Right lobe of liver (tissue), 6 donors: ENCODE measurements around the gene CROT. TPM values are rescaled to one million over a fixed set of nuclear protein-coding genes. Genes with fewer than 3 reads are reported as not detected.

Source experiments
- ATAC-seq, 4 donors: fragments of 200-7000 bp; cut with Tn5 transposase; one replicate each; pipeline ENCODE4 v1.9.1; 2020; ENCODE audit warnings: mild to moderate bottlenecking in 4 of 4, moderate library complexity in 4 of 4
- DNase-seq, 3 donors: peaks; one replicate each; pipeline ENCODE4 v3.0.0-alpha.2; 2020
- H3K27ac ChIP-seq, 3 donors: fragments of 200-600 bp; one replicate each; pipeline ENCODE4 v1.8.0; 2022
- H3K27me3 ChIP-seq, 2 donors: fragments of 200-600 bp; one replicate each; pipeline ENCODE4 v1.8.0; 2022
- H3K36me3 ChIP-seq, 4 donors: fragments of 200-600 bp; sonication (generic) in 1 of 4; one replicate each; pipeline versions ENCODE4 v1.5.1 to v1.8.0; 2017 to 2022; ENCODE audit warnings: control low read depth in 1 of 4
- H3K4me1 ChIP-seq, 4 donors: fragments of 200-600 bp; sonication (generic) in 1 of 4; one replicate each; pipeline versions ENCODE4 v1.5.1 to v1.8.0; 2017 to 2022; ENCODE audit warnings: control low read depth in 1 of 4
- H3K4me3 ChIP-seq, 3 donors: fragments of 200-600 bp; one replicate each; pipeline ENCODE4 v1.8.0; 2022
- H3K9me3 ChIP-seq, 4 donors: fragments of 200-600 bp; sonication (generic) in 1 of 4; one replicate each; pipeline versions ENCODE4 v1.5.1 to v1.8.0; 2017 to 2022; ENCODE audit warnings: control low read depth in 1 of 4
- CTCF ChIP-seq, 4 donors: fragments of 200-600 bp in 3 of 4; fragments of 450-650 bp in 1 of 4; IDR thresholded peaks; one replicate each; pipeline versions ENCODE4 v1.5.1 to v1.8.0; 2016 to 2022; ENCODE audit warnings: antibody characterized with exemption in 4 of 4, mild to moderate bottlenecking in 2 of 4
- POLR2A ChIP-seq: fragments of 450-650 bp; IDR thresholded peaks from one replicate; pipeline ENCODE4 v1.6.1; 2017; ENCODE audit warnings: antibody characterized with exemption, mild to moderate bottlenecking
- WGBS: methylation state at CpG from one replicate; pipeline ENCODE4 v1.1.6; 2018; ENCODE audit warnings: low coverage, low lambda C conversion rate; ENCODE audit not compliant: insufficient coverage; ENCODE audit errors: missing lambda C conversion rate; 5-methylcytosine and 5-hydroxymethylcytosine counted together
- intact Hi-C, 2 donors: fragments of 100-400 bp; cut with DNase I; formaldehyde crosslinking; loops; one replicate each; pipeline versions ENCODE4 v1.11.2 to v1.14.1; 2022
- total RNA-seq, 6 experiments: library from RNA; depleted of rRNA in 2 of 6; stranded (reverse); fragments of >200 nt in 2 of 6; fragmentation: NEBNext Ultra II Directional in 3 of 6; extraction: Animal tissue kit (Norgen Biotek cat#: 25700) in 3 of 6; gene quantifications; one replicate each; pipeline versions ENCODE4 v1.1.0 to v1.2.4, GENCODE V29; 2016 to 2023
- donor health status: DM: no; HTN: yes; CAD: no.
- donor health status: DM: no; HTN: no; CAD: no.
- donor health status: DM: no; HTN: no; CAD: no.
- donor health status: DM: no; HTN: yes; CAD: no.
- donor health status: DM: no; HTN: yes; CAD: no.

CROT gene
- total RNA-seq, 6 experiments from 2014 or later = 11.5 to 24.7 (median 17.3) TPM

GRCh38 chr7:87404674-87405073, 59.2 kb downstream of the CROT start:
- intact Hi-C loops = no loop called here
- DNase-seq = no peak
- H3K36me3 ChIP-seq = peaks cover 0 to 60% (median 27%) of the 10 kb centered on the region in 4 donors

GRCh38 chr7:87411186-87411585, 65.7 kb downstream of the CROT start:
- Histone ChIP-seq H3K27ac (no peak overlapping the region), H3K9me3 (no peaks in the 10 kb centered on the region), H3K4me1 (no peaks in the 10 kb centered on the region), H3K4me3 (no peak overlapping the region), H3K36me3 (peaks cover 0 to 24% (median 8%) of the 10 kb centered on the region in 4 donors), H3K27me3 (no peaks in the 10 kb centered on the region)
- intact Hi-C loops = loop anchor here in 1 of 2 donors (10.0 kb wide), 1 partner anchor 96 kb away; no protein-coding TSS in a partner anchor
- no peak for ATAC-seq
- no peak for DNase-seq
- TF ChIP-seq CTCF (IDR thresholded peaks at IDR 0.05) = no peak
- no peak for TF ChIP-seq POLR2A
- WGBS = 95% methylated on average over 1 of the region's 1 CpG

More at GRCh38 chr7:87404674-87405073, 59.2 kb downstream of the CROT start:
- Histone ChIP-seq H3K4me1 (no peaks in the 10 kb centered on the region), H3K4me3 (no peak overlapping the region), H3K9me3 (no peaks in the 10 kb centered on the region), H3K27me3 (no peaks in the 10 kb centered on the region), H3K27ac (no peak overlapping the region)
- no peak for ATAC-seq
- TF ChIP-seq POLR2A (no peak), CTCF (IDR thresholded peaks at IDR 0.05) (no peak)

- no peak for ATAC-seq
- intact Hi-C loops = loop anchor here in 1 of 2 donors (10.0 kb wide), 1 partner anchor 98 kb away; no protein-coding TSS in a partner anchor
These were observed 67.6 kb downstream of the CROT start for GRCh38 chr7:87413029-87413428.

GRCh38 chr7:87413951-87414793, 68.7 kb downstream of the CROT start:
- ATAC-seq (peak in 1 of 4 donors; percentile 49), DNase-seq (no peak)
- H3K4me3 ChIP-seq = no peak overlapping the region
- WGBS = 46% methylated on average over 4 of the region's 4 CpGs
- intact Hi-C loops = loop anchor here in 1 of 2 donors (10.0 kb wide), 1 partner anchor 99 kb away; no protein-coding TSS in a partner anchor
- H3K36me3 ChIP-seq = peaks cover 0 to 12% (median 7%) of the 10 kb centered on the region in 4 donors
- no peaks in the 10 kb centered on the region for H3K4me1 ChIP-seq
- no peaks in the 10 kb centered on the region for H3K9me3 ChIP-seq
- H3K27ac ChIP-seq = no peak overlapping the region
- no peak for TF ChIP-seq CTCF (IDR thresholded peaks at IDR 0.05)
- H3K27me3 ChIP-seq = no peaks in the 10 kb centered on the region

More at GRCh38 chr7:87413029-87413428, 67.6 kb downstream of the CROT start:
- Histone ChIP-seq H3K9me3 (no peaks in the 10 kb centered on the region), H3K4me3 (no peak overlapping the region), H3K36me3 (peaks cover 0 to 12% (median 4%) of the 10 kb centered on the region in 4 donors), H3K27me3 (no peaks in the 10 kb centered on the region), H3K4me1 (no peaks in the 10 kb centered on the region), H3K27ac (no peak overlapping the region)
- 83% methylated on average over 1 of the region's 1 CpG for WGBS
- no peak for DNase-seq
- TF ChIP-seq POLR2A (no peak), CTCF (IDR thresholded peaks at IDR 0.05) (no peak)
